Suppressor macrophage treated with lipopolysaccharide for 1 hour (primary cell): ENCODE measurements around the gene DLK2.
"Not testable (repeated sequence)": the region's sequence is repeated elsewhere in the genome, so short reads cannot be mapped to it uniquely, and the experiment has no call there.

Experiments
- DNase-seq, 3 donors: peaks; one replicate each; pipeline ENCODE4 v3.0.0-alpha.2; 2020 to 2022

The DLK2 gene

DNA sequence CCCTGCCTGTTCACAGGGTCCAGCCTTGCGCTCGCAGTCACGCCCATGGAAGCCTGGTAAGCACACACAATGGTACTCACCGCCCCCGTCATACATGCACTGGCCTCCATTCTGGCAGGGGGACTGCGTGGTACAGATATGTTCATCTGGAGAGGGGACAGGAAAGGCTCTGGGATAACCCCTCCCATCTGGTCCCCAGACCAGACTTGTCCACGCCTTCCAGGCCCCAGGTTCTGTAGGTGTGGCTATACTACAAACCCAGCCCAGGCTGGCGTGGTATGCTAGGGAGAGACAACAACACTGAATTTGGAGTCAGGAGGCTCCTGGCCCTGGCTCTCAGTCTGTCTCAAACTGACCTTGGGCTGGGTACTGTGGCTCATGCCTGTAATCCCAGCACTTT, 3.4 kb downstream of the DLK2 start:
- no peak for DNase-seq

DNA sequence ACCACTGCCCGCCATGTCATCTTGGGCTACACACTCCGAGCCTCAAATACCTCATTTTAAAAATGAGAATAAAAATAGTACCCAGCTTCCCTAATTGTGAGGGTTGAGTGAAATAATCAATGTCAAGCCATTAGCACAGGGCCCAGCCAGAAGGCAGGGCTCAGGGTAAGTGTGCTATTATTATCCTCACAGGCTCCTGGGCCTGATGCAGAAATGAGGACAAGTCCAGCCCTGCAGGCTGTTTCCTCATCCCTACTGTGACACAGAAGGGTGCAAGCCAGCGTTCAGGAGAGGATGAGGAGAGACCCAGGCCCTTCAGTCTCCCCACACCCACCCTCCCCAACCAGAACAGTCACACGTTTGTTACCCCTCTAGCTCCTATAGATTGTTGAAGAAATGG, 4.0 kb downstream of the DLK2 start:
- no peak for DNase-seq

DNA sequence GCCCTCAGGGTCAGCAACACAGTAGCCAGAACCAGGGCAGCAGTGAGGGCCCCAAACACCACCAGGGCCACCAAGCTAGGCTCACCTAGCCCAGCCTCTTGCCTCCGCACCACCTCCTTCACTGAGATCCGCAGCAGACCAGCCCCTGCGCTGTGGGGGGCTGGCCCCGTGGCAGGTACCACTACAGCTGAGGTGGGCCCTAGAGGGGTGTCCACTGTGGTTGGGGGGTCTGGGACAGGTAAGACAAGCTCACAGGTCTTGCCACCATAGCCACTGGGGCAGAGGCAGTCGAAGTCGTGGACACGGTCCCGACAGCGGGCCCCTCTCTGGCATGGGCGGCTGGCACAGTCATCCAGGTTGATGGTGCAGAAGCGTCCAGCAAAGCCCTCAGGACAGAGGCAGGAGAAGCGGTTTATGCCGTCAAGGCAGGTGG, 4.6 kb downstream of the DLK2 start:
- DNase-seq: no peak

DNA sequence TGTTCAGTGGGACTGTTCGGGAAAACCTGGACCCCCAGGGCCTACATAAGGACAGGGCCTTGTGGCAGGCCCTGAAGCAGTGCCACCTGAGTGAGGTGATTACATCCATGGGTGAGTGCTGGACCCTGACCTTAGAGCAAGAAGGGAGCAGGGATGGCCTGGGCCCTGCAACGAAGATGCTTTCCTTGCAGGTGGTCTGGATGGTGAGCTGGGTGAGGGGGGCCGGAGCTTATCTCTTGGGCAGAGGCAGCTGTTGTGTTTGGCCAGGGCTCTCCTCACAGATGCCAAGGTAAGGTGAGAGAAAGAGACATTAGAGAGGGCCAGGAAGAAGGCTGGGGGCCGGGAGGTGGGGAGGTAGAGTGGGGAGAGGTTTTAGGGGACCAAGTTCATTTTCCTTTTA, 6.4 kb downstream of the DLK2 start:
- DNase-seq: no peak

DNA sequence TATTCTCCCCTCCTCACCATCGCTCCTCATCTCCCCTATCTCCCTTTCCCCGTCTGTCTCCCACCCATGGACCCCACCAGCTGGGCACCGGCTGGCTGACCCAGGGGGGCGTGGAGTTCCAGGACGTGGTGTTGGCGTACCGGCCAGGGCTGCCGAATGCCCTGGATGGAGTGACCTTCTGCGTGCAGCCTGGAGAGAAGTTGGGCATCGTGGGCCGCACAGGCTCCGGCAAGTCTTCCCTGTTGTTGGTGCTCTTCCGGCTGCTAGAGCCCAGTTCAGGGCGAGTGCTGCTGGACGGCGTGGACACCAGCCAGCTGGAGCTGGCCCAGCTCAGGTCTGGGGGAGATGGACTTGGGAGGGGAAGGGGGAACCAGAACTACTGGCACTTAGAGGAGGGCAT, 7.7 kb downstream of the DLK2 start:
- DNase-seq: no peak

DNA sequence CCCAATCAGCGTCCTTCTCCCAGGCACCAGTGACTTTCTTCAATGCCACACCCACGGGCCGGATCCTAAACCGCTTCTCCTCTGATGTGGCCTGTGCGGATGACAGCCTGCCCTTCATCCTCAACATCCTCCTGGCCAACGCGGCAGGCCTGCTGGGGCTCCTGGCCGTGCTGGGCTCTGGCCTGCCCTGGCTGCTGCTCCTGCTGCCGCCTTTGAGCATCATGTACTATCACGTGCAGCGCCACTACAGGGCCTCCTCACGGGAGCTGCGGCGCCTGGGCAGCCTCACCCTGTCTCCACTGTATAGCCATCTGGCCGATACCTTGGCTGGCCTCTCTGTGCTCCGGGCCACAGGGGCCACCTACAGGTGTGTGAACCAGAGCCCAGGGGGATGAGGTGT, 9.8 kb downstream of the DLK2 start:
- no peak for DNase-seq

DNA sequence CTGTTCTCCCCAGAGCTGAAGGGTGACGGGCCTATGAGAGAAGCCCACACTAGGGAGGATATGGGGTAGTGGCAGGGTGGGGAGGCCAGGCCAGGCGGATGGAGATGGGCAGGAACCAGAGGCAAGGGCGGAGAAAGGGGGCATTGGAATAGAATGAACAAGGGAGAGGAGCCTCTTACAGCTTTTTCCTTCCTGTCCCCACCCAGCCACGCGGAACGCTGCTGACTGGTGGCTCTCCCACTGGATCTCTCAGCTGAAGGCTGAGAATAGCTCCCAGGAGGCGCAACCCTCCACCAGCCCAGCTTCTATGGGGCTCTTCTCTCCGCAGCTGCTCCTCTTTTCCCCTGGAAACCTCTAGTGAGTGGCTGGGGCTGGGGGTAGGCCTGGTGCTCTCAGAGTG, 10.8 kb downstream of the DLK2 start:
- DNase-seq: no peak

DNA sequence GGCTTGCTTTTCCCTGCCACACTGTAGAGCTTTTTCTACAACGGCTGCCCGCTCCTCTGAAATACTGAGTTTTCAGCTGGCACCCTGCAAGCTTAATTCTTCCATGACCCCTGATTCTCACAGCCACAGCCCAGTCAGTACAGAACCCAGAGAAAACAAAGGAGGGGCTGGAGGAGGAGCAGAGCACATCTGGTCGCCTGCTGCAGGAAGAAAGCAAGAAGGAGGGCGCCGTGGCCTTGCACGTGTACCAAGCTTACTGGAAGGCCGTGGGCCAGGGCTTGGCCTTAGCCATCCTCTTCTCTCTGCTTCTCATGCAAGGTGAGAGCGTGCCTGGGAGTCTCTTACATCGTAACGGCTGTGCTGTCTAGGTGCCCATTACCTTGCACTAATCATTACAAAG, 11.3 kb downstream of the DLK2 start:
- DNase-seq: no peak

DNA sequence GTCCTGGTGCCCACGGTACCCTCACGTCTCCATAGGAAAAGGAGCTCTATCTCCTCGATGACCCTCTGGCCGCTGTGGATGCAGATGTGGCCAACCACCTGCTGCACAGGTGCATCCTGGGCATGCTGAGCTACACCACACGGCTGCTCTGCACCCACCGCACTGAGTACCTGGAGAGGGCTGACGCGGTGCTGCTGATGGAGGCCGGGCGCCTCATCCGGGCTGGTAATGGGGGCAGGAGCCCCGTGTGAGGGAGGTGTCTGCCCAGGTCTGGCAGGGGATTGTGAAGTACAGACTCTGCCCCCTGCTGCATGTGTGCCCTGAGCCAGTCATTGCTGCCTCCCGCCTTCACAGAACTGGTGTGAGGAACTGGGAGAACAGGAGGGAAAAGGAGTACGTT, 12.4 kb downstream of the DLK2 start:
- no peak for DNase-seq

DNA sequence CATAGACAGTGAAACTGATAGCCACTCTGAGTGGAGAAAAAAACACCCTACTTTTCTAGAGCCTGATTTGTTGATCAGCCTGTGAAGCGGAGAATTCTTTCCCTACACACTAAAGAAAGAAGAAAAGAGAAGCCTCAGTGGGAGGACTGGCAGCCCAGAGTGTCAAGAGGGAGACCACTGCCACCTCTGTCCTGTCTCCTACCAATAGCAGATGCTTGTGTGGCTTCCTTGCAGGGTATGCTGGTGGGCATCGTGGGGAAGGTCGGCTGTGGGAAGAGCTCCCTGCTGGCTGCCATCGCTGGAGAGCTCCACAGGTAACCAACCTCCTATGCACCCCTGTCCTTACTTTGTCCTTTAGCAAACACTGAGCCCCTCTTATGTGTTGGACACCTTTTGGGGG, 17.6 kb downstream of the DLK2 start:
- DNase-seq: no peak

DNA sequence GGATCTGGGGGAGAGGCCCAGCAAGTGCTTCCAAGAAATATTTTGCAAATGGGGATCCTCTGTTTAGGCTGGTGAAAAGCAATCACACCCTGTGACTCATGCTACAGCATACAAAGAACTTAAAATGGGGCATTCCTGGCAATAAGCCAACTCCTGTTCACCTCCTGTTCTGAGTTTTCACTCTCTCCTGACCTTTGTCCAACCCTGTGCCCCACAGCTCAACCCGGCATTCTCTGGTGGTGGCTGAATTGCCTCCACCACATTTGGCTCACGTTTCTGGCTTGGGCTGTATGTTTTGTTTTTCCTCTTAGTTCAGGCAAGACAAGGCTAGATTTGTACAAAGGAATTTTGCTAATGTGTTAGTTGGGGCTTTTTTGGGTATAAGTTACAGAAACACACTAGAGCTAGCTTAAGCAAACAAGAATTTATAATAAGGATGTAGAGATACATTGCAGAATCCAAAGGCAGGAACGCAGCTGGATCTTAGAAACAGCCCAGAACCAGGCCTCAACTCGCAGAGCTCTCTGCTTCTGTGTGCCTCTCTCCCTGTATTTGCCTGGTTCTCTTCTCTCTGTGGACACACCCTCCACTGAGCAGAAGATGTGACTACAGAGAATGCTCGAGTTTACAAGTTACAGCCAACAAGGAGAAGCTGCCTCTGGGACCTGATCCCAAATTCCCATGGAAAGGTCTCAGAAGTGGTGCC, 18.6 kb downstream of the DLK2 start:
- DNase-seq: no peak

DNA sequence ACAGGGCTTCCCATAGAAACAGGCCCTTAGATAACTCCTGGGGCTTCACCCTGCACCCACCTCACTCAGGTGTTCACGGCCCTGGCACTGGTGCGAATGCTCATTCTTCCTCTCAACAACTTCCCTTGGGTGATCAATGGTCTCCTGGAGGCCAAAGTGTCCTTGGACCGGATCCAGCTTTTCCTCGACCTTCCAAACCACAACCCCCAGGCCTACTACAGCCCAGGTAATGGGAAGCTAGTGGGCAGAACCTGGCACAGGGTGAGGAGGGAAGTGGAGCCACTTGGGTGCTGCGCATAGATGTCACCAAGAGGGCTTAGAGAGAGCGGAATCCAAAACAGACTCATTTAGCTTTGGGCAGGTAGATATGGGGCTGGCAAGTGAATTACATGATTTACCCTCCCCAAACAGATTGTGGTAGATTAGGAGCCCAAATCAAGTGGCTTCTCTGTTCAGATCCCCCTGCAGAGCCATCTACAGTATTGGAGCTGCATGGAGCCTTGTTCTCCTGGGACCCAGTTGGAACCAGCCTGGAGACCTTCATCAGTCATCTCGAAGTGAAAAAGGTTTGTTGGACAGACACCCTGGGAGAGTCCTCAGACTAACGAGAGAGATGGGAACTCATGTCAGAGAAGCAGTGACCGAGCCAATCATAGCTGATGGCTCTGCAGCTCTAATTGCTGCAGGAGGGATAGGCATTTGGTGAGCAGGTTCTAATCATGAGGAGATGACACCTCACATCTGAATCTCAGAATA, 19.5 kb downstream of the DLK2 start:
- DNase-seq: no peak

DNA sequence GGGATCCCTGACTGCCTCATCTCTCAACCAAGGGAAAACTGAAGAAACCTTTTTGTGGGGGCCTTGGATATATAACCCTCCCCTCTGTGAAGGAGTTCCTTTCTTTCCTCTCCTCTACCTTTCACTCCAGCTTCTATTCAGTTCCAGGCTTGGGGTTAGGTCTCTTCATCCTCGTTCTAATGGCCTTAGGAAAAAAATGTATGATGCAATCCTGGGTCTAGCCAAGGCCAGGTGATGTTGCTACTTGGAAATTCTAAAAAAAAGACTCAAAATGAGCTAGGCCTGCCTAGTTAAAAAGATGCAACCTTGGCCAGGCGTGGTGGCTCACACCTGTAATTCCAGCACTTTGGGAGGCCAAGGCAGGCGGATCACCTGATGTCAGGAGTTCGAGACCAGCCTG, 20.4 kb downstream of the DLK2 start:
- no peak for DNase-seq

DNA sequence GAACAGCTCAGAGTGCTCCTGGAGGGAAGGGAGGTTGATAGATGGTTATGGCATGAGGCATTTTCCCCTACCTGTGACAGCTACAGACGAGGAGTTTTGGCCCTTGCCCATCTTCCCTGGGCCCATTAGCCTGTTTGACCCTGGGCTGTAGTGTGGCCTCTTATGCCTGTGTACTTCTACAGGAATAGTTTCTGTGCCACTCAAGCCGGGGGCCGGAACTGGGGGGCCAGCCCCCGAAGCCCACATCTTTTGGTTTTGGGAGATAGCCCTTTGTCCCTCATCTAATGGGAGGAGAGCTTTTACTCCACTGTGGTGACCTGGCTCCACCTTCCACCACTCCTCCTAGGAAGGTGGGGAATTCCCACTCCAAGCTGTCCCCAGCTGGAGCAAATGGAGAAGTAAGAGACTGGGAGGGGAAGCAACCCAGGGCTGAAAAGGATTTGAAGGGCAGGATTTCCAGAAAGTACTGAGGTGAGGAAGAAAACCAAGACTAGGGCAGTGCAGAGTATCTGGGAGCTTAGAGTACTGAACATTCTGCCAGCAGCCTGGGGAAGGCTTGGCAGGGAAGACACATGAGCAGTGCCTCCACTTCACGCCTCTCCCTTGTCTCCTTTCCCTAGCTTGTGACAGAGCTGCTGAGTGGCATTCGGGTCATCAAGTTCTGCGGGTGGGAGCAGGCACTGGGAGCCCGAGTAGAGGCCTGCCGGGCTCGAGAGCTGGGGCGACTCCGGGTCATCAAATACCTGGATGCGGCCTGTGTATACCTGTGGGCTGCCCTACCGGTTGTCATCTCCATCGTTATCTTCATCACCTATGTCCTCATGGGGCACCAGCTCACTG, 21.1 kb downstream of the DLK2 start:
- peak; percentile 59 to 77 (median 63) for DNase-seq

DNA sequence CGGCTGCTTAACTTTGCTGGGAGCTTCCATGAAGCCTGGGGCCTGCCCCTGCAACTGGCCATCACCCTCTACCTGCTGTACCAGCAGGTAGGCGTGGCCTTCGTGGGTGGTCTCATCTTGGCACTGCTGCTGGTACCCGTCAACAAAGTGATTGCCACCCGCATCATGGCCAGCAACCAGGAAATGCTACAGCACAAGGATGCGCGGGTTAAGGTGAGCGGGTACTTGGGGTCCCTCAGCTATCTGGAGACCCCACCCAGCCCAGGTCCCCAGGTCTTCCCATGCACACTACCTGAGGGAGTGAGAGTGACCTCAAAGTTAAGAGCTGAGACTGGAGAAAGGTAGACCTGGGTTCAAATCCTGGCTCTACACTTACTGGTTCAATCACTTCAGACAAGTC, 22.2 kb downstream of the DLK2 start:
- no peak for DNase-seq

DNA sequence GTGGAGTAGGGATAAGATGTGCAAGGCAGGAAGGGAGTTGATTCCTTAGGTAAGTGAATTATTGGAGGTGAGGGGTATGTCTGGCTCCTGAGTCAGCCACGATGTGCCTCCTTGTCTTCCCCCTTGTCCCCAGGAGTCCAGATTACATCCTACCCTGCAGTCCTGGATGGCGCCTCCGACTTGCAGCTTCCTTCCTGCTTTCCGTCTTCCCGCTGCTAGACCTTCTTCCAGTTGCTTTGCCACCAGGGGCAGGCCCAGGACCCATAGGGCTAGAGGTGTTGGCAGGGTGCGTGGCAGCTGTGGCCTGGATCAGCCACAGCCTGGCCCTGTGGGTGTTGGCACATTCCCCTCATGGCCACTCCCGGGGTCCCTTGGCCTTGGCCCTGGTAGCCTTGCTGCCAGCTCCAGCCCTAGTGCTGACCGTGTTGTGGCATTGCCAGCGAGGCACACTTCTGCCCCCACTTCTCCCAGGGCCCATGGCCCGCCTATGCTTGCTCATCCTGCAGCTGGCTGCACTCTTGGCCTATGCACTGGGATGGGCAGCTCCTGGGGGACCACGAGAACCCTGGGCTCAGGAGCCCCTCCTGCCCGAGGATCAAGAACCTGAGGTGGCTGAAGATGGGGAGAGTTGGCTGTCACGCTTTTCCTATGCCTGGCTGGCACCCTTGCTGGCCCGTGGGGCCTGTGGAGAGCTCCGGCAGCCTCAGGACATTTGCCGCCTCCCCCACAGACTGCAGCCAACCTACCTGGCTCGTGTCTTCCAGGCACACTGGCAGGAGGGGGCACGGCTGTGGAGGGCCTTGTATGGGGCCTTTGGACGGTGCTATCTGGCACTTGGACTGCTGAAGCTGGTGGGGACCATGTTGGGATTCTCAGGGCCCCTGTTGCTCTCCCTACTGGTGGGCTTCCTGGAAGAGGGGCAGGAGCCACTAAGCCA, 23.1 kb downstream of the DLK2 start:
- DNase-seq: no peak

DNA sequence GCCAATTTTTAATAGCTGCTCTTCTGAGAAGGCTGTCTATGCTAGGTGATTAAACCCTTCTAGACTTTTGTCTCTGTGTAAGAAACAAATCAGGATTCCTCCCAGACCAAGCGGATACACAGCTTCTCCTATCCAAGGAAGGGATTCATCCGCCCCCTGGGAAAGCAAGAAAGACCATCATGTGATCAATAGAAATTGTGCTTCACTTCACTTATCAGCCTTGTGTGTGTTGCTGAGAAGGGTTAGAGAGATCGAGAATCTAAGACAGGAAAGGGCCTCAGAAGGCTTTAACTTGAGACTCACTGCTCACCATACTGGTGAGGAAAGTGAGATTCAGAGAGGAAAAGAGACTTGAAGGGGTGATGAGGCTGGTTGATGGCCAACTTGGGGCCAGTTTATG, 26.5 kb downstream of the DLK2 start:
- DNase-seq: no peak

DNA sequence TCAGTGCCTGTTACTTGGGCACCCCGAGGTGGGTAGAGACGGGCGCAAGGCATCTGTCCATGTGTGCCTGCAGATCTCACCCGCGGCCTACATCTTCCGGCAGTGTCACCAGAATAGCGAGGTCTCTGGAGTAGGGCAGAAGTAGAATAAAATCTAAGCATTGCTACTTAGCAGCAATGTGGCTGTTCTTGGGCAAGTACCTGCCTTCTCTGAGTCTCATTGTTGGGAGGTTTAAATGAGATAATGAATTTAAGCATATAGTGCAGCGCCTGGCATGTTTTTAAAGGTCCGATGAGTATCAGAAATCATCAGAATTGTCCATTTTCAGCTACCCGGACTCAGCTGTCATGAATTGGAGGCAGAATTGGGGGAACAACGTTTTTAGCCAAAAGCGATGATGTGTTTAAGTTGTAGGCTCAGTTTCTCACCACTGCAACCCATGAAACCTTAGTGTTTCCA, 27.2 kb downstream of the DLK2 start:
- DNase-seq: no peak

DNA sequence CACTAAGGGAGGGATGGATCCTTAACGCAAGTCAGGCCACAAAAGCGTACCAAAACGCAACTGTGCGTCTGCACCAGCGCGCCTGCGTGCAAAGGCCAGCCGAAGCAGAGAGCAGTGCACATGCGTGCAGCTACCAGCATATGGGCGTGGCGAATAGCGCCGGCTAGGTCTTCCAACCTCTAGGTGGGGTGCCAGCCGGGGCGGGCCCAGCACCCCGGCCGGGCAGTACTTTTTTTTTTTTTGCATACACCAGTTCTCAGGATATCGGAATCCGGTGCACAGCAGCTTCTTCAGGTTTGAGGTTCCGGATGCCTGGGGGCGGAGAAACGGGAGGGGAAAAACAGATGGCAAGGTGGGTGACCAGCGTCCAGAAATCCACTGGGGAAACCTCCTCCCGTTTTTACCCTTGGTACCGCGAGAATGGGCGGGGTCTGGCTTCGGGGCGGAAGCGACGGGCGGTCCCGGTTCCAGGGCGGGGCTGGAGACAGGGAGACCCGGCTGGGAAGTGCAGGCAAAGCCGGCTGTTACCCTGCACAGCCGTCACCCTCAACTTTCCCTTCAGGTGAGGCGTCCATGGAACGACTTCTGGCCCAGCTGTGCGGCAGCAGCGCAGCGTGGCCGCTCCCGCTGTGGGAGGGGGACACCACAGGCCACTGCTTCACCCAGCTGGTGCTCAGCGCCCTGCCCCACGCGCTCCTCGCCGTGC, 27.8 kb downstream of the DLK2 start, which contains the start of gene ABCC10:
Gene ABCC10, plus strand, starts transcription at position 136 of the 706 bp plus-strand sequence. Its CDS starts 438 bp downstream, at position 574.
- peak; percentile 94 to 97 (median 97) for DNase-seq

DNA sequence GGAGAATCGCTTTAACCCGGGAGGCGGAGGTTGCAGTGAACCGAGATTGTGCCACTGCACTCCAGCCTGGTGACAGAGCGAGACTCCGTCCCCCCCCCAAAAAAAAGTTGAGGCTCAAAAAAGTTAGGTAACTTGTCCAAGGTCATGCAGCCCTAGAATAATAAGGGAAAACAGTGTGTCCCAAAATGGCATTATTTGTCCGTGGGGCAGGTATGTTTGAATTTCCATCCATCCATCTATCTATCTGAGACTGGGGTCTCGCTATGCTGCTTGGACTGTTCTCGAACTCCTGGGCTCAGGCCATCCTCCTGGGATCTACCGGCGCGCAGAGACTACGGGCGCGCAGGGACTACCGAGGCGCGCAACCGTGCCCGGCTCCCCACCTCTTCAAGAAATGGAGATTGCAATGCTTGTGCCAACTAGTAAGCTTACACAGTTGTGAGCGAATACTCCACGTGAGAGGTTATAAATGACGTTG, 28.4 kb downstream of the DLK2 start:
- DNase-seq: no peak

DNA sequence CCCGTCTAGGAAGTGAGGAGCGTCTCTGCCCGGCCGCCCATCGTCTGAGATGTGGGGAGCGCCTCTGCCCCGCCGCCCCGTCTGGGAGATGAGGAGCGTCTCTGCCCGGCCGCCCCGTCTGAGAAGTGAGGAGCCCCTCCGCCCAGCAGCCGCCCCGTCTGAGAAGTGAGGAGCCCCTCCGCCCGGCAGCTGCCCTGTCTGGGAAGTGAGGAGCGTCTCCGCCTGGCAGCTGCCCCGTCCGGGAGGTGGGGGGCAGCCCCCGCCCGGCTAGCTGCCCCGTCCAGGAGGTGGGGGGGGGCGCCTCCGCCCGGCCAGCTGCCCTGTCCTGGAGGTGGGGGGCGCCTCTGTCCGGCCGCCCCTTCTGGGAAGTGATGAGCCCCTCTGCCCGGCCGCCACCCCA, 30.3 kb downstream of the DLK2 start:
- not testable (repeated sequence) for DNase-seq

DNA sequence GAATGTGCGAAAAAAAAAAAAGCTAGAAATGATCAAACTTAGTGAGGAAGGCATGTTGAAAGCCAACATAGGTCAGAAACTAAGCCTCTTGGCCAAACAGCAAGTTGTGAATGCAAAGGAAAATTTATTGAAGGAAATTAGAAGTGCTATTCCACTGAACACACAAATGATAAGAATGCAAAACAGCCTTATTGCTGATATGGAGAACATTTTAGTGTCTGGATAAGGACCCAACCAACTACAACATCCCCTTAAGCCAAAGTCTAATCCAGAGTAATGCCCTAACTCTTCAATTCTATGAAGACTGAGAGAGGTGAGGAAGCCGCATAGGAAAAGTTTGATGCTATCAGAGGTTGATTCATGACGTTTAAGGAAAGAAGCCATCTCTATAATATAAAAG, 33.5 kb downstream of the DLK2 start:
- DNase-seq: no peak
